ENCODE measurements around the gene SERPINA3. TPM values are rescaled to one million over a fixed set of nuclear protein-coding genes. Genes with fewer than 3 reads are reported as not detected.

SERPINA3 gene
- total and polyA plus RNA-seq, 4 donors, result 4.9 to 446 (median 254) TPM

DNA sequence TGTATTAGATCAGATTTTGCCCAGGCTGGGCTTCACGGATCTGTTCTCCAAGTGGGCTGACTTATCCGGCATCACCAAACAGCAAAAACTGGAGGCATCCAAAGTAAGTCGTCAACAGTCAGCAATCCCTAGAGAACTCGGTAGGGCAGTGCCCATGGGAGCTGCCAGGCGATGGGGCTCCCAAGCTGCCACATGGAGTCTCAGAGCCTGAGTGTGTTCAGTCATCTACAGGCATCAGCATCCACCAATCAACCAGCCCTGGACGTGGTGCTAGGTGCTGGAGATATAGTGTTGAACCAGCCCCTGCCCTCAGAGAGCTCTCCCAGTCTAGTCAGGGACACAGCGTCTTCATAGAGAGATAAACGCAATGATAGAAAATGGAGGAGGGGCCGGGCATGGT, 44.0 kb upstream of the SERPINA3 start:
- peaks cover 0 to 6% (median 0%) of the 10 kb centered on the region in 4 donors for H3K9me3 ChIP-seq (ENCODE audit: control insufficient read depth in 4 of 4, insufficient read depth in 3 of 4, low read length in 3 of 4)
- no peak overlapping the region for H3K9ac ChIP-seq (ENCODE audit: insufficient read depth in 1 of 2, low read length in 2 of 2)
- TF ChIP-seq, protein P1, sequence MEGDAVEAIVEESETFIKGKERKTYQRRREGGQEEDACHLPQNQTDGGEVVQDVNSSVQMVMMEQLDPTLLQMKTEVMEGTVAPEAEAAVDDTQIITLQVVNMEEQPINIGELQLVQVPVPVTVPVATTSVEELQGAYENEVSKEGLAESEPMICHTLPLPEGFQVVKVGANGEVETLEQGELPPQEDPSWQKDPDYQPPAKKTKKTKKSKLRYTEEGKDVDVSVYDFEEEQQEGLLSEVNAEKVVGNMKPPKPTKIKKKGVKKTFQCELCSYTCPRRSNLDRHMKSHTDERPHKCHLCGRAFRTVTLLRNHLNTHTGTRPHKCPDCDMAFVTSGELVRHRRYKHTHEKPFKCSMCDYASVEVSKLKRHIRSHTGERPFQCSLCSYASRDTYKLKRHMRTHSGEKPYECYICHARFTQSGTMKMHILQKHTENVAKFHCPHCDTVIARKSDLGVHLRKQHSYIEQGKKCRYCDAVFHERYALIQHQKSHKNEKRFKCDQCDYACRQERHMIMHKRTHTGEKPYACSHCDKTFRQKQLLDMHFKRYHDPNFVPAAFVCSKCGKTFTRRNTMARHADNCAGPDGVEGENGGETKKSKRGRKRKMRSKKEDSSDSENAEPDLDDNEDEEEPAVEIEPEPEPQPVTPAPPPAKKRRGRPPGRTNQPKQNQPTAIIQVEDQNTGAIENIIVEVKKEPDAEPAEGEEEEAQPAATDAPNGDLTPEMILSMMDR (IDR thresholded peaks at IDR 0.05; ENCODE audit: control extremely low read depth, extremely low read depth), result no peak
- no peaks in the 10 kb centered on the region for H3K27me3 ChIP-seq (ENCODE audit: control insufficient read depth in 3 of 3, insufficient read depth in 3 of 3, low read length in 2 of 3)
- whole genome bisulfite sequencing, 2 donors, result 88 to 91% methylated on average over 9 of the region's 9 CpGs
- DNase-seq (no peak), ATAC-seq (ENCODE audit: insufficient read depth, low FRiP score) (no peak)
- peaks cover 0 to 14% (median 0%) of the 10 kb centered on the region in 5 donors for H3K4me1 ChIP-seq (ENCODE audit: control insufficient read depth in 5 of 5, insufficient read depth in 5 of 5, low read length in 5 of 5)
- H3K27ac ChIP-seq (ENCODE audit: low read depth in 1 of 2, low read length in 1 of 2), result no peak overlapping the region
- H3K4me3 ChIP-seq, result no peak overlapping the region
- no peaks in the 10 kb centered on the region for H3K36me3 ChIP-seq (ENCODE audit: control insufficient read depth in 4 of 4, insufficient read depth in 4 of 4, low read length in 4 of 4)

GRCh38 chr14:94569381-94570001, 42.7 kb upstream of the SERPINA3 start:
- peaks cover 0 to 6% (median 0%) of the 10 kb centered on the region in 4 donors for H3K9me3 ChIP-seq (ENCODE audit: control insufficient read depth in 4 of 4, insufficient read depth in 3 of 4, low read length in 3 of 4)
- H3K27ac ChIP-seq (ENCODE audit: low read depth in 1 of 2, low read length in 1 of 2), result no peak overlapping the region
- DNase-seq, result no peak
- no peak overlapping the region for H3K4me3 ChIP-seq
- H3K4me1 ChIP-seq (ENCODE audit: control insufficient read depth in 5 of 5, insufficient read depth in 5 of 5, low read length in 5 of 5), result peaks cover 0 to 14% (median 0%) of the 10 kb centered on the region in 5 donors
- no peaks in the 10 kb centered on the region for H3K36me3 ChIP-seq (ENCODE audit: control insufficient read depth in 4 of 4, insufficient read depth in 4 of 4, low read length in 4 of 4)
- TF ChIP-seq, protein P1 (IDR thresholded peaks at IDR 0.05; ENCODE audit: control extremely low read depth, extremely low read depth), result no peak
- WGBS, 2 donors, result 81 to 91% methylated on average over 20 of the region's 20 CpGs
- H3K27me3 ChIP-seq (ENCODE audit: control insufficient read depth in 3 of 3, insufficient read depth in 3 of 3, low read length in 2 of 3), result no peaks in the 10 kb centered on the region
- no peak for ATAC-seq (ENCODE audit: insufficient read depth, low FRiP score)
- H3K9ac ChIP-seq (ENCODE audit: insufficient read depth in 1 of 2, low read length in 2 of 2), result no peak overlapping the region

- Histone ChIP-seq H3K27ac (ENCODE audit: low read depth in 1 of 2, low read length in 1 of 2) (no peak overlapping the region), H3K9ac (ENCODE audit: insufficient read depth in 1 of 2, low read length in 2 of 2) (no peak overlapping the region), H3K4me3 (no peak overlapping the region), H3K27me3 (ENCODE audit: control insufficient read depth in 3 of 3, insufficient read depth in 3 of 3, low read length in 2 of 3) (no peaks in the 10 kb centered on the region), H3K36me3 (ENCODE audit: control insufficient read depth in 4 of 4, insufficient read depth in 4 of 4, low read length in 4 of 4) (no peaks in the 10 kb centered on the region), H3K9me3 (ENCODE audit: control insufficient read depth in 4 of 4, insufficient read depth in 3 of 4, low read length in 3 of 4) (peaks cover 0 to 6% (median 0%) of the 10 kb centered on the region in 4 donors), H3K4me1 (ENCODE audit: control insufficient read depth in 5 of 5, insufficient read depth in 5 of 5, low read length in 5 of 5) (peaks cover 0 to 14% (median 0%) of the 10 kb centered on the region in 5 donors)
- 89 to 90% methylated on average over 6 of the region's 6 CpGs for WGBS, 2 donors
- ATAC-seq (ENCODE audit: insufficient read depth, low FRiP score) (no peak), DNase-seq (no peak)
- TF ChIP-seq, protein P1 (IDR thresholded peaks at IDR 0.05; ENCODE audit: control extremely low read depth, extremely low read depth), result no peak
These were observed 42.2 kb upstream of the SERPINA3 start for GRCh38 chr14:94570002-94570400.

DNA sequence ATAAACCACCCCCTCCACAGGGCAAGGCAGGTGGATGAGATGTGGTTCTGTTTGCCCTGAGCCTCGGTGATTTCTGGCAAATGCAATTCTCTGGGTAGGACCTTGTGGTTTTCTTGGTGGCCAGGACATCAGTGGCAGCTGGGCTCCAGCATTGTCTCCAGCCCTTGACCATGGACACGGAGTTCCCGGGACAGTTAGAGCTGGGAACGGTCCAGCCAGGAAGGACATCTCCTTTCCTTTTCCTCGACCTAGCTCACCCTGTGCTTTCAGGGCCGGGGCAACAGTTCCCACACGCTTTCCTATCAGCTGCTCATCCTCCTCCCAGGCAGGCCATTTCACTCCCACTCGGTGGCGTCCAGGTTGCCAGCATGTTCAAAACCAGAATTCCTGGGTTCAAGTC, 41.8 kb upstream of the SERPINA3 start:
- no peak overlapping the region for H3K4me3 ChIP-seq
- 81 to 86% methylated on average over 9 of the region's 9 CpGs for WGBS, 2 donors
- DNase-seq (no peak), ATAC-seq (ENCODE audit: insufficient read depth, low FRiP score) (no peak)
- peaks cover 0 to 14% (median 0%) of the 10 kb centered on the region in 5 donors for H3K4me1 ChIP-seq (ENCODE audit: control insufficient read depth in 5 of 5, insufficient read depth in 5 of 5, low read length in 5 of 5)
- no peaks in the 10 kb centered on the region for H3K27me3 ChIP-seq (ENCODE audit: control insufficient read depth in 3 of 3, insufficient read depth in 3 of 3, low read length in 2 of 3)
- H3K9me3 ChIP-seq (ENCODE audit: control insufficient read depth in 4 of 4, insufficient read depth in 3 of 4, low read length in 3 of 4), result peaks cover 0 to 4% (median 0%) of the 10 kb centered on the region in 4 donors
- no peaks in the 10 kb centered on the region for H3K36me3 ChIP-seq (ENCODE audit: control insufficient read depth in 4 of 4, insufficient read depth in 4 of 4, low read length in 4 of 4)
- no peak overlapping the region for H3K9ac ChIP-seq (ENCODE audit: insufficient read depth in 1 of 2, low read length in 2 of 2)
- no peak overlapping the region for H3K27ac ChIP-seq (ENCODE audit: low read depth in 1 of 2, low read length in 1 of 2)
- TF ChIP-seq, protein P1 (IDR thresholded peaks at IDR 0.05; ENCODE audit: control extremely low read depth, extremely low read depth), result no peak
